HepG2 (cell line): ENCODE measurements around the gene EVL. TPM values are rescaled to one million over a fixed set of nuclear protein-coding genes. Genes with fewer than 3 reads are reported as not detected.

ENCODE experiments used
- FOXC1 ChIP-seq: sonication (generic); formaldehyde crosslinking; IDR thresholded peaks from 2 replicates; pipeline ENCODE4 v1.8.0; 2022; ENCODE audit warnings: mild to moderate bottlenecking, missing genetic modification reagents, borderline replicate concordance
- NFE2 ChIP-seq: sonication (generic); formaldehyde crosslinking; IDR thresholded peaks from 2 replicates; pipeline ENCODE4 v1.4.0; 2020; ENCODE audit warnings: missing genetic modification reagents
- PHF8 ChIP-seq: sonication (generic); formaldehyde crosslinking; IDR thresholded peaks from 2 replicates; pipeline ENCODE4 v1.5.0; 2020; ENCODE audit warnings: missing genetic modification reagents
- SP4 ChIP-seq: sonication (generic); formaldehyde crosslinking; IDR thresholded peaks from 2 replicates; pipeline ENCODE4 v1.8.1; 2023; ENCODE audit warnings: mild to moderate bottlenecking, missing genetic modification reagents
- THYN1 ChIP-seq: sonication (generic); formaldehyde crosslinking; IDR thresholded peaks from 2 replicates; pipeline ENCODE4 v1.8.1; 2023; ENCODE audit warnings: low read depth, mild to moderate bottlenecking, moderate library complexity, missing genetic modification reagents, borderline replicate concordance
- ZBTB42 ChIP-seq: sonication (generic); formaldehyde crosslinking; IDR thresholded peaks from 2 replicates; pipeline ENCODE4 v1.5.0; 2020; ENCODE audit warnings: mild to moderate bottlenecking, missing genetic modification reagents
- ZNF10 ChIP-seq: sonication (generic); formaldehyde crosslinking; IDR thresholded peaks from 2 replicates; pipeline ENCODE4 v1.4.0; 2020; ENCODE audit warnings: mild to moderate bottlenecking, low read depth, missing genetic modification reagents, borderline replicate concordance
- ZNF660 ChIP-seq: sonication (generic); formaldehyde crosslinking; IDR thresholded peaks from 2 replicates; pipeline ENCODE4 v1.5.1; 2020; ENCODE audit warnings: mild to moderate bottlenecking, low read depth, missing genetic modification reagents, borderline replicate concordance
- polyA plus RNA-seq, 8 experiments: library from polyadenylated mRNA; depleted of rRNA in 3 of 8; stranded (reverse) in 7 of 8; unstranded in 1 of 8; fragments of >200 nt; fragmentation: Illumina TruSeq in 4 of 8; extraction: Trizol in 4 of 8; gene quantifications; 2 replicates each; pipeline versions ENCODE4 v1.2.1 to v1.2.3, GENCODE V29; 2011 to 2016; ENCODE audit warnings: low read depth in 4 of 8, missing spikeins in 1 of 8, mixed read lengths in 1 of 8; ENCODE audit not compliant: insufficient read depth in 1 of 8
- total RNA-seq, 5 experiments: library from RNA; depleted of rRNA; stranded (reverse); fragments of >200 nt; fragmentation: Illumina TruSeq; extraction: Trizol; gene quantifications; 2 replicates each; pipeline ENCODE4 v1.2.3, GENCODE V29; 2016; ENCODE audit warnings: low read depth in 1 of 5
- TF ChIP-seq, protein P1 (sequence below): IDR thresholded peaks from 2 replicates; pipeline ENCODE4 v1.6.1; 2016; ENCODE audit warnings: mild to moderate bottlenecking
- TF ChIP-seq, protein P2 (sequence below): sonication (generic); formaldehyde crosslinking; IDR thresholded peaks from 2 replicates; pipeline ENCODE4 v1.8.1; 2023; ENCODE audit warnings: missing genetic modification reagents, mild to moderate bottlenecking, borderline replicate concordance
- TF ChIP-seq, protein P3 (sequence below): sonication (generic); formaldehyde crosslinking; IDR thresholded peaks from 2 replicates; pipeline ENCODE4 v1.4.0; 2020; ENCODE audit warnings: mild to moderate bottlenecking, missing genetic modification reagents, borderline replicate concordance
- TF ChIP-seq, protein P4 (sequence below): sonication (generic); formaldehyde crosslinking; IDR thresholded peaks from 2 replicates; pipeline ENCODE4 v1.8.0; 2022; ENCODE audit warnings: missing genetic modification reagents, mild to moderate bottlenecking, borderline replicate concordance
- TF ChIP-seq, protein P5 (sequence below): sonication (generic); formaldehyde crosslinking; IDR thresholded peaks from 2 replicates; pipeline ENCODE4 v1.5.0; 2020; ENCODE audit warnings: missing genetic modification reagents

EVL gene
- total and polyA plus RNA-seq, 2 of the 13 experiments (the other 11 are each of a cell fraction or from before 2014, with no cell fraction given) = 15.1 to 31.2 TPM

DNA sequence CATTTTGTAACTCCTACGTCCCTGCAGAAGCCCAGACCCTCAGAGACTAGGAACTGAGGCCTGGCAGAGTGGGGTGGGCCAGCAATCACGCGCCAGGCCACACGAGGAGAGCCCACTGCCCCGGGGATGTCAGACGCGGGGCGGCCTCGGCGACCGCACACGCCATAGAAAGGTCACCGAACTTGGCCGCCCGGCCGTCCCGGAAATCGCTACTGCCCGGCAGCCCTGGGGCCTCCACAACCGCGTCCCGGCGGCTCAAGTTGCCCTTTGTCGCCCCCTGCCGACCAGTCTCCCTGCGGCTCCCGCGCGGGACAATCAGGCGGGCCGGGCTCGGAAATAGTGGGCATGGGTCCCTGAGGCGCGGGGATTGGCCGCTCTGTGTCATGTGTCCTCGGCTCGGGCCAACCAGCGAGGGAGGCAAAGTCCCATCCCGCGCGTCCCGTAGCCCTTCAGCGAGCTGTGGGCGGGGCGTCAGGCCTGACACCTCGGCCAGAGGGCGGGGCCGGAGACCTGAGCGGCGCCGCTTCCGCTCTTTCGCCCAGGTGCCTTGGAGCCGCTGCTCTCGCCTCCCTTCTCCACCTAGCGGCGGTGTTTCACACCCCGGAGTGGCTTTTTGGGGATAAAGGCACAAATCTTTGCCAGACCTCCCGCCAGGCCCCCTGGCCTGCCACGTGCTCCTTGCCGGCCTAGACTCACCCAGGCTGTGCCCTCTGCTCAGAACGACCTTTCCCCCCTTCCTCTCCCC lies 127.6 kb downstream of the EVL start (continued):
- TF ChIP-seq FOXC1 (CRISPR knock-in tag) (peak; percentile 70; the same call in 1 of the 2 replicates), ZBTB42 (CRISPR knock-in tag) (peak; percentile 75; the same call in 1 of the 2 replicates), NFE2 (CRISPR knock-in tag) (no peak), PHF8 (CRISPR knock-in tag) (peak; percentile 82), ZNF10 (no peak), THYN1 (CRISPR knock-in tag) (no peak), ZNF660 (no peak), SP4 (CRISPR knock-in tag) (peak; percentile 90)
- TF ChIP-seq, protein P1, sequence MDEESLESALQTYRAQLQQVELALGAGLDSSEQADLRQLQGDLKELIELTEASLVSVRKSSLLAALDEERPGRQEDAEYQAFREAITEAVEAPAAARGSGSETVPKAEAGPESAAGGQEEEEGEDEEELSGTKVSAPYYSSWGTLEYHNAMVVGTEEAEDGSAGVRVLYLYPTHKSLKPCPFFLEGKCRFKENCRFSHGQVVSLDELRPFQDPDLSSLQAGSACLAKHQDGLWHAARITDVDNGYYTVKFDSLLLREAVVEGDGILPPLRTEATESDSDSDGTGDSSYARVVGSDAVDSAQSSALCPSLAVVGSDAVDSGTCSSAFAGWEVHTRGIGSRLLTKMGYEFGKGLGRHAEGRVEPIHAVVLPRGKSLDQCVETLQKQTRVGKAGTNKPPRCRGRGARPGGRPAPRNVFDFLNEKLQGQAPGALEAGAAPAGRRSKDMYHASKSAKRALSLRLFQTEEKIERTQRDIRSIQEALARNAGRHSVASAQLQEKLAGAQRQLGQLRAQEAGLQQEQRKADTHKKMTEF (CRISPR knock-in tag) = peak; percentile 89
- TF ChIP-seq, protein P2, sequence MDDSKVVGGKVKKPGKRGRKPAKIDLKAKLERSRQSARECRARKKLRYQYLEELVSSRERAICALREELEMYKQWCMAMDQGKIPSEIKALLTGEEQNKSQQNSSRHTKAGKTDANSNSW (CRISPR knock-in tag) = no peak
- TF ChIP-seq, protein P3, sequence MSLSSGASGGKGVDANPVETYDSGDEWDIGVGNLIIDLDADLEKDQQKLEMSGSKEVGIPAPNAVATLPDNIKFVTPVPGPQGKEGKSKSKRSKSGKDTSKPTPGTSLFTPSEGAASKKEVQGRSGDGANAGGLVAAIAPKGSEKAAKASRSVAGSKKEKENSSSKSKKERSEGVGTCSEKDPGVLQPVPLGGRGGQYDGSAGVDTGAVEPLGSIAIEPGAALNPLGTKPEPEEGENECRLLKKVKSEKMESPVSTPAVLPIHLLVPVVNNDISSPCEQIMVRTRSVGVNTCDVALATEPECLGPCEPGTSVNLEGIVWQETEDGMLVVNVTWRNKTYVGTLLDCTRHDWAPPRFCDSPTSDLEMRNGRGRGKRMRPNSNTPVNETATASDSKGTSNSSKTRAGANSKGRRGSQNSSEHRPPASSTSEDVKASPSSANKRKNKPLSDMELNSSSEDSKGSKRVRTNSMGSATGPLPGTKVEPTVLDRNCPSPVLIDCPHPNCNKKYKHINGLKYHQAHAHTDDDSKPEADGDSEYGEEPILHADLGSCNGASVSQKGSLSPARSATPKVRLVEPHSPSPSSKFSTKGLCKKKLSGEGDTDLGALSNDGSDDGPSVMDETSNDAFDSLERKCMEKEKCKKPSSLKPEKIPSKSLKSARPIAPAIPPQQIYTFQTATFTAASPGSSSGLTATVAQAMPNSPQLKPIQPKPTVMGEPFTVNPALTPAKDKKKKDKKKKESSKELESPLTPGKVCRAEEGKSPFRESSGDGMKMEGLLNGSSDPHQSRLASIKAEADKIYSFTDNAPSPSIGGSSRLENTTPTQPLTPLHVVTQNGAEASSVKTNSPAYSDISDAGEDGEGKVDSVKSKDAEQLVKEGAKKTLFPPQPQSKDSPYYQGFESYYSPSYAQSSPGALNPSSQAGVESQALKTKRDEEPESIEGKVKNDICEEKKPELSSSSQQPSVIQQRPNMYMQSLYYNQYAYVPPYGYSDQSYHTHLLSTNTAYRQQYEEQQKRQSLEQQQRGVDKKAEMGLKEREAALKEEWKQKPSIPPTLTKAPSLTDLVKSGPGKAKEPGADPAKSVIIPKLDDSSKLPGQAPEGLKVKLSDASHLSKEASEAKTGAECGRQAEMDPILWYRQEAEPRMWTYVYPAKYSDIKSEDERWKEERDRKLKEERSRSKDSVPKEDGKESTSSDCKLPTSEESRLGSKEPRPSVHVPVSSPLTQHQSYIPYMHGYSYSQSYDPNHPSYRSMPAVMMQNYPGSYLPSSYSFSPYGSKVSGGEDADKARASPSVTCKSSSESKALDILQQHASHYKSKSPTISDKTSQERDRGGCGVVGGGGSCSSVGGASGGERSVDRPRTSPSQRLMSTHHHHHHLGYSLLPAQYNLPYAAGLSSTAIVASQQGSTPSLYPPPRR = 0 out of 2 replicates have a peak, but pooled peaks have one; percentile 26
- TF ChIP-seq, protein P4, sequence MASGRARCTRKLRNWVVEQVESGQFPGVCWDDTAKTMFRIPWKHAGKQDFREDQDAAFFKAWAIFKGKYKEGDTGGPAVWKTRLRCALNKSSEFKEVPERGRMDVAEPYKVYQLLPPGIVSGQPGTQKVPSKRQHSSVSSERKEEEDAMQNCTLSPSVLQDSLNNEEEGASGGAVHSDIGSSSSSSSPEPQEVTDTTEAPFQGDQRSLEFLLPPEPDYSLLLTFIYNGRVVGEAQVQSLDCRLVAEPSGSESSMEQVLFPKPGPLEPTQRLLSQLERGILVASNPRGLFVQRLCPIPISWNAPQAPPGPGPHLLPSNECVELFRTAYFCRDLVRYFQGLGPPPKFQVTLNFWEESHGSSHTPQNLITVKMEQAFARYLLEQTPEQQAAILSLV = peak; percentile 23; the same call in 1 of the 2 replicates
- TF ChIP-seq, protein P5, sequence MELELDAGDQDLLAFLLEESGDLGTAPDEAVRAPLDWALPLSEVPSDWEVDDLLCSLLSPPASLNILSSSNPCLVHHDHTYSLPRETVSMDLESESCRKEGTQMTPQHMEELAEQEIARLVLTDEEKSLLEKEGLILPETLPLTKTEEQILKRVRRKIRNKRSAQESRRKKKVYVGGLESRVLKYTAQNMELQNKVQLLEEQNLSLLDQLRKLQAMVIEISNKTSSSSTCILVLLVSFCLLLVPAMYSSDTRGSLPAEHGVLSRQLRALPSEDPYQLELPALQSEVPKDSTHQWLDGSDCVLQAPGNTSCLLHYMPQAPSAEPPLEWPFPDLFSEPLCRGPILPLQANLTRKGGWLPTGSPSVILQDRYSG (CRISPR knock-in tag) = peak; percentile 81; the same call in 1 of the 2 replicates
